Neural progenitor cell (in vitro differentiated cells): ENCODE data around the gene SLC15A3.

Experiments
- CTCF ChIP-seq: fragments of 200-600 bp; sonication (generic); IDR thresholded peaks from 2 replicates; pipeline ENCODE4 v1.5.1; 2017; ENCODE audit warnings: antibody characterized with exemption, mild to moderate bottlenecking
- EZH2 ChIP-seq: fragments of 200-600 bp; sonication (generic); IDR thresholded peaks from 2 replicates; pipeline ENCODE4 v1.6.1; 2017; ENCODE audit warnings: antibody characterized with exemption, mild to moderate bottlenecking, moderate library complexity
- EZH2phosphoT487 ChIP-seq: fragments of 200-600 bp; sonication (generic); IDR thresholded peaks from 2 replicates; pipeline ENCODE4 v1.6.1; 2017; ENCODE audit warnings: antibody characterized with exemption

GRCh38 chr11:60981515-60981914, 29.5 kb upstream of the SLC15A3 start:
- no peak for TF ChIP-seq CTCF
- no peak for TF ChIP-seq EZH2phosphoT487
- TF ChIP-seq EZH2, result no peak
